Right ventricle myocardium inferior (tissue), 1 donor: ENCODE data around the gene CHST8. TPM values are rescaled to one million over a fixed set of nuclear protein-coding genes. Genes with fewer than 3 reads are reported as not detected.

Source experiments
- ATAC-seq: fragments of 200-7000 bp; cut with Tn5 transposase; one replicate; pipeline ENCODE4 v1.9.1; 2020; ENCODE audit warnings: mild to moderate bottlenecking, moderate library complexity
- DNase-seq: peaks from one replicate; pipeline ENCODE4 v3.0.0; 2021; ENCODE audit errors: missing footprints
- intact Hi-C: fragments of 100-400 bp; cut with DNase I; formaldehyde crosslinking; loops from one replicate; pipeline ENCODE4 v1.11.0; 2022
- total RNA-seq: library from RNA; stranded (reverse); fragmentation: NEBNext Ultra II Directional; extraction: Animal tissue kit (Norgen Biotek cat#: 25700); gene quantifications from one replicate; pipeline ENCODE4 v1.2.1, GENCODE V29; 2021
- donor health status: DM: no; HTN: yes; CAD: no; lungs with severe emphysema.

The CHST8 gene
- total RNA-seq, 1 donor from 2014 or later, result 0.27 TPM

GRCh38 chr19:33745297-33745696 is 123.5 kb downstream of the CHST8 start:
- no peak for DNase-seq
- intact Hi-C loops, result no loop called here
- ATAC-seq, result no peak

GRCh38 chr19:33746159-33746558 is 124.4 kb downstream of the CHST8 start:
- ATAC-seq, result no peak
- no peak for DNase-seq
- intact Hi-C loops, result no loop called here

GRCh38 chr19:33747273-33747672 is 125.5 kb downstream of the CHST8 start:
- ATAC-seq, result no peak
- no peak for DNase-seq
- intact Hi-C loops, result no loop called here

- no peak for DNase-seq
- intact Hi-C loops, result no loop called here
- no peak for ATAC-seq
Observed at GRCh38 chr19:33748231-33748630, 126.5 kb downstream of the CHST8 start.

GRCh38 chr19:33749016-33749415 is 127.3 kb downstream of the CHST8 start:
- DNase-seq, result no peak
- no peak for ATAC-seq
- intact Hi-C loops, result no loop called here

- ATAC-seq (no peak), DNase-seq (no peak)
- intact Hi-C loops, result no loop called here
Observed at GRCh38 chr19:33749619-33750175, 127.9 kb downstream of the CHST8 start.

- intact Hi-C loops, result no loop called here
- DNase-seq (no peak), ATAC-seq (no peak)
Observed at GRCh38 chr19:33750587-33751435, 129.1 kb downstream of the CHST8 start.

GRCh38 chr19:33751436-33751770 is 129.7 kb downstream of the CHST8 start:
- no peak for DNase-seq
- intact Hi-C loops, result no loop called here
- ATAC-seq, result no peak

GRCh38 chr19:33752018-33752800 is 130.5 kb downstream of the CHST8 start:
- intact Hi-C loops, result no loop called here
- ATAC-seq, result no peak
- no peak for DNase-seq

- intact Hi-C loops, result no loop called here
- DNase-seq, result no peak
- ATAC-seq, result no peak
Observed at GRCh38 chr19:33752945-33753344, 131.2 kb downstream of the CHST8 start.

- no peak for ATAC-seq
- no peak for DNase-seq
- intact Hi-C loops, result no loop called here
Observed at GRCh38 chr19:33754361-33754760, 132.6 kb downstream of the CHST8 start.

GRCh38 chr19:33755099-33756035 is 133.6 kb downstream of the CHST8 start:
- ATAC-seq, result no peak
- intact Hi-C loops, result no loop called here
- DNase-seq, result no peak

GRCh38 chr19:33756177-33756576 is 134.4 kb downstream of the CHST8 start:
- intact Hi-C loops, result no loop called here
- DNase-seq (no peak), ATAC-seq (no peak)

GRCh38 chr19:33758541-33759013 is 136.8 kb downstream of the CHST8 start:
- peak; percentile 20 for ATAC-seq
- intact Hi-C loops, result no loop called here

GRCh38 chr19:33759356-33759755 is 137.6 kb downstream of the CHST8 start:
- no peak for ATAC-seq
- intact Hi-C loops, result no loop called here
- no peak for DNase-seq

More at GRCh38 chr19:33758541-33759013, 136.8 kb downstream of the CHST8 start:
- no peak for DNase-seq

GRCh38 chr19:33763633-33764371 is 142.0 kb downstream of the CHST8 start:
- intact Hi-C loops, result no loop called here
- ATAC-seq, result peak; percentile 68
- DNase-seq, result no peak

GRCh38 chr19:33766623-33767022 is 144.9 kb downstream of the CHST8 start:
- ATAC-seq (no peak), DNase-seq (no peak)
- intact Hi-C loops, result no loop called here

- ATAC-seq (peak; percentile 36), DNase-seq (no peak)
- intact Hi-C loops, result no loop called here
Observed at GRCh38 chr19:33767898-33768413, 146.2 kb downstream of the CHST8 start.
